Measurements from ENCODE around the gene MMP15.

- TF ChIP-seq CTCF (optimal IDR thresholded peaks at IDR 0.05 in 1 of 3, IDR thresholded peaks at IDR 0.05 in 1 of 3, conservative IDR thresholded peaks at IDR 0.05 in 1 of 3; ENCODE audit: extremely low read depth in 1 of 3, insufficient read depth in 2 of 3, low read length in 3 of 3) (peak in 1 of 3 experiments; percentile 21), EZH2 (IDR thresholded peaks at IDR 0.05; ENCODE audit: low read length) (no peak)
These were observed 6.8 kb upstream of the MMP15 start for GRCh38 chr16:58018803-58019202.

Measured in keratinocyte (primary cell).